IPS-NIHi7 (cell line): ENCODE data around the gene INF2.

ENCODE experiments used
- DNase-seq: peaks from one replicate; pipeline ENCODE4 v3.0.0; 2012; ENCODE audit warnings: mixed read lengths; ENCODE audit errors: extremely low spot score

INF2 gene

DNA sequence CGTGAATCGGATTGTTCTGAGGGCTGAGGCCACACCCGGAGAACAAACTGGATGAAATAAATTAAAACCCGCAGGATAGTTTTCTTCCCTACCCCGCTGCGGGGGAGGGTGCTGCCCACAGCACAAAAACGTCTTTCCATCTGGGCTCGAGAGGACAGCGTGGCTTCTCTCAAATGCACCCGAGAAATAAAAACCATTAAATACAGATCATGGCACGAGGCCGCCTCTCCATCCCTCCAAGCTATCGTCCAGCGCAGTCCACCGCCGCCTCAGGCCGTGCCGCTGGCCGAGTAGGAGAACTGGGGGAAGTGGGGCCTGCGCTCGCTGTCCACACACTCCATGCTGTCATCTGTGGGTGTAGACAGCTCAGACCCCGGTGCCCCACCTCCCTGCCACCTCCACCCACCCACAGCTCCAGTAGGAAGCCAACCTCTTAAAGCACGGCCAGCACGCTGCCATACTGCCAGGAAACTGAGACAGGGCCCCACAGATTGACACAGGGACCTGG is 80.7 kb downstream of the INF2 start:
- no peak for DNase-seq

DNA sequence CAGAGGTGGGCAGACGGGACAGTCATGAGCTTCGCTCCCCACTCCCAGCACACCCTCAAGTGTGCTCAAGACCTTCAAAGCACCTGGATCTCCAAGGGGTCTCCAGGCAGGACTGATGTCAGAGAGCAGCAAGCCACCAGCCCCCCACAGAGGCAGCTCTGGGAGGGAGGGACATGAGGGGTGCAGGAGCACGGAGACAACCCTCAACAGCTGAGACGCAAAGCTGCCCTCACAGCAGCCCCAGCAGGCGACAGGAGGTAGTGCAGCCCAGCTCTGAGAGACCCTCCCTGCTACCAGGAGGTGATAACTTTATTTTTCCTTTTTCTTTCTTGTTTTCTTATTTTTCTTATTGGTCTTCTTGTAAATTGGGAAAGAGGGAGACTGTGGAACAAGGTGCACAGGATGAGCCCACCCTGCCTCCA is 81.4 kb downstream of the INF2 start:
- no peak for DNase-seq

DNA sequence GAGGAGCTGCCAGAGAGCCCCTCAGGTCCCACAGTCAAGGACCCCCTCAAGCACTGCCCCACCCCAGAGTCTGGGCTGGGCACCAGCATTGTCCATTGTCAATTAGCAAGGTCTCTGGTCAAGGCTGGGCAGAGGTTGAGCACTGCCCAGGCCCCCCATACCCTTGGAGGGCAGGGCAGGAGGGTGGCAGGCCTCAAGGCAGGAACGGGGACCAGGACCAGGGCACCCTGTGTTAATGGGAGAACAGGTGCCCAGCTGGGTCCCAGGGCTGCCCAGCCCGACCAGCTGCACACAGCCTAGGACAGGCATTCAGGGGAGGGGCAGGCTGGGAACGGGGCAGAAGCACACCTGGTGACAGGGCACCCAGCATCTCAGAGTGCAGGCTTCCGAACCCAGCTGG is 82.0 kb downstream of the INF2 start:
- DNase-seq = no peak
